ENCODE results near the gene NCKAP5L.

Gene NCKAP5L

GRCh38 chr12:49808686-49809380, 19.4 kb downstream of the NCKAP5L start:
- TF ChIP-seq, protein P1, sequence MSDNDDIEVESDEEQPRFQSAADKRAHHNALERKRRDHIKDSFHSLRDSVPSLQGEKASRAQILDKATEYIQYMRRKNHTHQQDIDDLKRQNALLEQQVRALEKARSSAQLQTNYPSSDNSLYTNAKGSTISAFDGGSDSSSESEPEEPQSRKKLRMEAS (IDR thresholded peaks at IDR 0.05; ENCODE audit: low read depth, low read length) = no peak
- no peak for TF ChIP-seq POLR2A (IDR thresholded peaks at IDR 0.05; ENCODE audit: extremely low read depth, insufficient read length)
- TF ChIP-seq MYC (IDR thresholded peaks at IDR 0.05; ENCODE audit: low read depth, low read length) = no peak
- TF ChIP-seq CTCF (IDR thresholded peaks at IDR 0.05; ENCODE audit: low read depth, low read length) = no peak
- H3K4me3 ChIP-seq (ENCODE audit: low read depth, low read length) = no peak overlapping the region
- DNase-seq (ENCODE audit: low read depth) = no peak

DNA sequence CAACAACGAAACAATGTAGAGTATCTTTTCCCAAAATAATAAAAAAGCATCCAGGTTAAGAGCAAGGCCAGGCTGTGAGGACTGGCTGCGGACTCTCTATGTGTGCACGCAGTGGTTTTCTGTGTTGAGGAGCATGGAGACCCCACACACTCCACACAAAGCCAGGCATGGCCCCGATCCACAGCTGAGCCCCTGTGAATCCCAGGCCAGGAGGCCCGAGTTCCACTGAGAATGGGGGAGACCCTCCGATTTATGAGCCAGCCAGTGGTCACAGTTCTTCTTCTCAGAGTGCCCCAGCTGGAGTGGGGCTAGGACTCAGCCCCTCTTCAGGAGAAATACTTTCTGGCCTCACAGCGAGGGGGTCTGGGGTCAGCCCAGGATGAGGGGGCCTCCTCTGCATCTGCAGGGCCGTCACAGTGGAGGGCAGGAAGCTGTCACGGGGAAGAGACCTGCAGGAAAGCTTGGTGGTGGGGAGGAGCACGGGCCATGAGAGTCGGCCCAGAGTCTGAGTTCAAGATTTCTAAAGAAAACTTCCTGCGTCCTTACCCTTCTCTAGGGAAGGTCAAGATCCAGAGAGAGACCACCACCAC, 20.1 kb downstream of the NCKAP5L start:
- no peak overlapping the region for H3K4me3 ChIP-seq (ENCODE audit: low read depth, low read length)
- no peak for DNase-seq (ENCODE audit: low read depth)
- TF ChIP-seq MYC (IDR thresholded peaks at IDR 0.05; ENCODE audit: low read depth, low read length) (no peak), POLR2A (IDR thresholded peaks at IDR 0.05; ENCODE audit: extremely low read depth, insufficient read length) (no peak), CTCF (IDR thresholded peaks at IDR 0.05; ENCODE audit: low read depth, low read length) (no peak)
- TF ChIP-seq, protein P1 (IDR thresholded peaks at IDR 0.05; ENCODE audit: low read depth, low read length) = no peak

DNA sequence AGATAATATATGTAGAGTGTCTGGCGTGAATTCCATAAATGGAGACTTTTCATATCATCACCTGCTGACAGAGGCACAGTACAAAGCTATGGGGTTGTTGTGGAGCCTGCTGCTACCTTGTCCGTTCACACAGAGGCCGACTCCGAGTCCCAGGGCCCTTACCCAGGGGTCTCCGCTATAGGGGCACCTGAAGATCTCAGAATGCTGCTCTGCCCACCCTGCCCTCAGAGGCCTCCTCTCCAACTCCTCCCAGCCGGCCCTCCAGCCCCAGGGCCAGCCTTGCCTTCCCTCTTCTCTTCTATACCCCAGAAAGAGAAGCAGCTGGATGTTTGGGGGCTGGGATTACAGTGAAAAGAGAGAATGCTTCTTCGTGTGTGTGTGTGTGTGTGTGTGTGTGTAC, 21.3 kb downstream of the NCKAP5L start:
- DNase-seq (ENCODE audit: low read depth) = no peak
- no peak for TF ChIP-seq POLR2A (IDR thresholded peaks at IDR 0.05; ENCODE audit: extremely low read depth, insufficient read length)
- no peak for TF ChIP-seq MYC (IDR thresholded peaks at IDR 0.05; ENCODE audit: low read depth, low read length)
- TF ChIP-seq, protein P1 (IDR thresholded peaks at IDR 0.05; ENCODE audit: low read depth, low read length) = no peak
- no peak for TF ChIP-seq CTCF (IDR thresholded peaks at IDR 0.05; ENCODE audit: low read depth, low read length)
- no peak overlapping the region for H3K4me3 ChIP-seq (ENCODE audit: low read depth, low read length)

DNA sequence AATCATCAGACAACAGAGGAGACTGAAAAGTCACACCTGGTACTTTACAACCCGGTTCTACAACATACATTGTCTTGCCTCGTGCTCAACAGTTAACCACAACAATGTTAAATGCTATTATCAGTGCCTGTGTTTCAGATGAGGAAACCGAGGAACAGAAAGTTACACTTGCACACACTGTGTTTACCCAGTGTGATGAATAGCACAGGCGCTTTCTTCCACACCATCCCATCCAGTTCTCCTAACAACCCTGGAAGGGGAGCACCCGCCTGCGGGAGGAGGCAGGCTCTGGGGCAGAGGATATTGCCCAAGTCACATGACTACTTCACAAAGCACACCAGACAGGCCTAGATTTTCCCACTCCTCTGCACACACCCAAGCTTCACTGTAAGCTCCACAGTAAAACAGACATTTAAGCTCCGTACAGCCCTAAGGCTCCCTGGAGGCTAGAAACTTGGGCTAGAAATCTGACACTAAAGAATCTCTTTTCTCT, 21.8 kb downstream of the NCKAP5L start:
- no peak for DNase-seq (ENCODE audit: low read depth)
- TF ChIP-seq CTCF (IDR thresholded peaks at IDR 0.05; ENCODE audit: low read depth, low read length) (no peak), POLR2A (IDR thresholded peaks at IDR 0.05; ENCODE audit: extremely low read depth, insufficient read length) (no peak), MYC (IDR thresholded peaks at IDR 0.05; ENCODE audit: low read depth, low read length) (no peak)
- TF ChIP-seq, protein P1 (IDR thresholded peaks at IDR 0.05; ENCODE audit: low read depth, low read length) = no peak
- no peak overlapping the region for H3K4me3 ChIP-seq (ENCODE audit: low read depth, low read length)

GRCh38 chr12:49805409-49805808, 22.8 kb downstream of the NCKAP5L start:
- TF ChIP-seq CTCF (IDR thresholded peaks at IDR 0.05; ENCODE audit: low read depth, low read length) = no peak
- no peak overlapping the region for H3K4me3 ChIP-seq (ENCODE audit: low read depth, low read length)
- no peak for DNase-seq (ENCODE audit: low read depth)

Measured in NB4 (cell line).